ENCODE results near the gene MACROH2A1. TPM values are rescaled to one million over a fixed set of nuclear protein-coding genes. Genes with fewer than 3 reads are reported as not detected.

The MACROH2A1 gene
- total and polyA plus RNA-seq, 8 donors: 183 to 309 (median 235) TPM

DNA sequence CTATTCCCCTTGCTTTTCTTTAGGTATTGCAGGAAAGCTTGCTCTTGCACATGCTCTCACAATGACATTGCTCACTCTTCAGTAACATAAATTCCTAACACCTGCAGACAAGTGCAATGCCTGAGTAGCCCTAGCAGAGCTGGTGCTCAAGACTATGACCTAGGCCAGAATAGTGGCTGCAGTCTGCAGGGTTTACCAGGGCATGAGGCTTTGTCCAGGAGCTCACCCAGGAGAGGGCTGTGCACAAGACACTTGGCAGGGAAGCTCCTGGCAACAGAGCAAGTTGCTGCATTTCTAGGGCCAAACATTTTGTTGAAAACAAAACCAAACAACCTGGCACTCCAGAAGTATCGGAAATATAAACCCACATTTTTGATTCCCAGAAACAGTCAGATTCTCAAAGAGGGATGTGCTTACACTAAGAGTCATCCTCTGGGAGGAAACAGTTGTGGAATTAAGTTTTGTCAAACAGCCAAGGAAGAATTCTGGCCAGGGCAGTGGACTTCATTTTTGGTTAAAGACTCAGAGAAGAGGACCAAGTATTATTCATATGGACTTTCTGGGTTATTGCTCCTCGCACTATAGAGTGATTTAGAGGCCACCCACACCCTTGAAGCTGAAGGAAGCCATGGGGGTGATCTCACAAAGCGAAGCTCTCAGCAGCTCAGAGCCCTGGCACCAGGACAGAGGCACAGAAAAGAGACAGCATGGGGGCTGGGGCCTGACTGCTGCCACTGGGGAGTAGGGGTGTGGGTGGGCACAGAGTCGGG is 44.9 kb downstream of the MACROH2A1 start:
- H3K4me3 ChIP-seq: no peak overlapping the region
- no peak for DNase-seq
- H3K9me3 ChIP-seq: no peaks in the 10 kb centered on the region
- no peaks in the 10 kb centered on the region for H3K27me3 ChIP-seq
- peaks cover 0 to 85% of the 10 kb centered on the region in 2 donors for H3K36me3 ChIP-seq
- TF ChIP-seq, protein P1, sequence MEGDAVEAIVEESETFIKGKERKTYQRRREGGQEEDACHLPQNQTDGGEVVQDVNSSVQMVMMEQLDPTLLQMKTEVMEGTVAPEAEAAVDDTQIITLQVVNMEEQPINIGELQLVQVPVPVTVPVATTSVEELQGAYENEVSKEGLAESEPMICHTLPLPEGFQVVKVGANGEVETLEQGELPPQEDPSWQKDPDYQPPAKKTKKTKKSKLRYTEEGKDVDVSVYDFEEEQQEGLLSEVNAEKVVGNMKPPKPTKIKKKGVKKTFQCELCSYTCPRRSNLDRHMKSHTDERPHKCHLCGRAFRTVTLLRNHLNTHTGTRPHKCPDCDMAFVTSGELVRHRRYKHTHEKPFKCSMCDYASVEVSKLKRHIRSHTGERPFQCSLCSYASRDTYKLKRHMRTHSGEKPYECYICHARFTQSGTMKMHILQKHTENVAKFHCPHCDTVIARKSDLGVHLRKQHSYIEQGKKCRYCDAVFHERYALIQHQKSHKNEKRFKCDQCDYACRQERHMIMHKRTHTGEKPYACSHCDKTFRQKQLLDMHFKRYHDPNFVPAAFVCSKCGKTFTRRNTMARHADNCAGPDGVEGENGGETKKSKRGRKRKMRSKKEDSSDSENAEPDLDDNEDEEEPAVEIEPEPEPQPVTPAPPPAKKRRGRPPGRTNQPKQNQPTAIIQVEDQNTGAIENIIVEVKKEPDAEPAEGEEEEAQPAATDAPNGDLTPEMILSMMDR (IDR thresholded peaks at IDR 0.05): no peak
- H3K4me1 ChIP-seq: peaks cover 8 to 11% of the 10 kb centered on the region in 2 donors
- peak; percentile 57 for ATAC-seq
- peak overlapping the region; percentile 20 to 38 for H3K27ac ChIP-seq
- intact Hi-C loops (cut with DNase I): no loop called here

DNA sequence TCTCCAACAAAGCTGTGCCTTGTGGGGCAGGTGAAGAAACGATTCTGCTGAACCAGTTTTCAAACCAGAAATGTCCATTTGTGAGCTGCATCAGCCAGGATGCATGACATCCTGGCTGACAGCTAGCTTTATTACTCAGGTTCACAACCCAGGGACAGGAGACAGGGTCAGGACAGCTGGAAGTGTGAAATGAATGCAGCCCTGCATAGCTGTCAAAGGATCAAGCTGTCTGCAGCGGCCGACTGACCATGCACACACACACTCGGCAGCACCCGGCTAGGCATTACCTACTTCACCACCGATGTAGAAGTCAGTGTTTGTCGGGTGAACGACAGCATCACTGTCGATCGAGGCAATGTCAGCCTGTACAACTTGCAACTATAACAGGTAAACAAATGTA is 48.5 kb downstream of the MACROH2A1 start:
- DNase-seq (no peak), ATAC-seq (no peak)
- Histone ChIP-seq H3K27me3 (no peaks in the 10 kb centered on the region), H3K36me3 (peaks cover 0 to 85% of the 10 kb centered on the region in 2 donors), H3K27ac (no peak overlapping the region), H3K4me1 (peaks cover 0 to 4% of the 10 kb centered on the region in 2 donors), H3K9me3 (no peaks in the 10 kb centered on the region), H3K4me3 (no peak overlapping the region)
- intact Hi-C loops (cut with DNase I): no loop called here
- TF ChIP-seq, protein P1 (IDR thresholded peaks at IDR 0.05): no peak

DNA sequence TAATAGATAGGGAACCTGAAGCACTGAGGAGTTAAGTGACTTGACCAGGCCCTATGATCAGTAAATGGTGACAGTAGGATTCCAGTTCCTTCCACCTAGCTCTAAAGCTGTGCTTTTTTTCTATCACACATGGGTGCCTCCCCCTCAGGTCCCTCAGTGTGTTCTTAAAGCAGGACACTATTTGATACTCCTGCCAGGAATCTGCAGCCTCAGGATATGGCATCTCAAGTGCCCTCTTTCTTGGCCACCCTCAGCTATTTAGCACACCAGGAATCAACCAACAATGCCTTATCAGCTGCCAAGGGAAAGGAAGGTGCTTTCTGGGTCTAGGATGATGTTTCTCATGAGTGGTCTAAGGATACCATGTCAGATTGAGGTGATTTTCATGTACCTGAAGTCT is 49.1 kb downstream of the MACROH2A1 start:
- intact Hi-C loops (cut with DNase I): no loop called here
- Histone ChIP-seq H3K4me1 (peaks cover 0 to 4% of the 10 kb centered on the region in 2 donors), H3K9me3 (no peaks in the 10 kb centered on the region), H3K36me3 (peaks cover 0 to 85% of the 10 kb centered on the region in 2 donors), H3K4me3 (no peak overlapping the region), H3K27ac (no peak overlapping the region), H3K27me3 (no peaks in the 10 kb centered on the region)
- DNase-seq: no peak
- TF ChIP-seq, protein P1 (IDR thresholded peaks at IDR 0.05): no peak
- ATAC-seq: no peak

DNA sequence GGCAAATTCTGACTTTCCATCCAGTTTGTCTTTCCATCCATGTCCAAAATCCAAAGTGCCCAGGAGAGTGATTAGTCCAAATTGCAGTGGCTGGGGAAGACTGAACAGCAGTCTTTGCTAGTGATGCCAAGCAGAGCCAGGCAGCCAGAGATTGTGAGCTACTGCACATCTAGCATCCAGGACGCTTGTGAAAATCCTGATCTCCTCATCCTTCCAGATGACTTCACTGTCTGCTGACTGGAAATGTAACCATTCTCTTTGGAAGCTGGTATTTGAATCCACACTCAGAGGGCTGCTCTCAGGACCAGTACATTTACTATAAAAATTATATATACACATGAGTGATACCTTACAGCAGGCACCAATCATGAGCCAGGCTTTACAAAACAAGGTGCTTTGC is 49.6 kb downstream of the MACROH2A1 start:
- Histone ChIP-seq H3K36me3 (peaks cover 0 to 85% of the 10 kb centered on the region in 2 donors), H3K27ac (no peak overlapping the region), H3K4me1 (peaks cover 0 to 4% of the 10 kb centered on the region in 2 donors), H3K4me3 (no peak overlapping the region), H3K9me3 (no peaks in the 10 kb centered on the region), H3K27me3 (no peaks in the 10 kb centered on the region)
- TF ChIP-seq, protein P1 (IDR thresholded peaks at IDR 0.05): no peak
- intact Hi-C loops (cut with DNase I): no loop called here
- ATAC-seq (no peak), DNase-seq (no peak)

DNA sequence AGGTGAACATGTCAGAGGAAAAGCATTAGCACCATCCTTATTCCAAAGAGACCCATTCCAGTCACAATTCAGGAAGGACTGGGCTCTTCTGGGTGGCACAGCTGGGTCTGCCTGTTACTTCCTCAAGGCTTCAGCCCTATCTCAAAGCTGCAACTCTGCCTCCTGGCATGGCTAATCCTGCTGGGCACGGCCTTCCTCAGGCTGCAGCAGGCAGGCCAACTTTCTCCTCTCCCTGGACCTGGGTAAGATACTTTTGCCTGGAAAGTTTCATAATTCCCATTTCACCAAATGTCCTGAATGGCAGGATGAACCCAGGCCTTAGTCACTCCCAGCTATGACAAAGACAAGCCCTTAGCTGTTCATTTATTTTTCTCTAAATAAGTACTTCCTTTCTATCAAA is 50.1 kb downstream of the MACROH2A1 start:
- TF ChIP-seq, protein P1 (IDR thresholded peaks at IDR 0.05): no peak
- H3K27ac ChIP-seq: no peak overlapping the region
- H3K4me3 ChIP-seq: no peak overlapping the region
- intact Hi-C loops (cut with DNase I): no loop called here
- ATAC-seq (no peak), DNase-seq (no peak)
- peaks cover 0 to 3% of the 10 kb centered on the region in 2 donors for H3K4me1 ChIP-seq
- peaks cover 0 to 85% of the 10 kb centered on the region in 2 donors for H3K36me3 ChIP-seq
- no peaks in the 10 kb centered on the region for H3K9me3 ChIP-seq
- H3K27me3 ChIP-seq: no peaks in the 10 kb centered on the region

Data from left lung (tissue), 10 donors.